Fibroblast of villous mesenchyme (primary cell): ENCODE data around the gene PSMB10. TPM values are rescaled to one million over a fixed set of nuclear protein-coding genes. Genes with fewer than 3 reads are reported as not detected.
"Not testable (repeated sequence)": the region's sequence is repeated elsewhere in the genome, so short reads cannot be mapped to it uniquely, and the experiment has no call there.

Source experiments
- DNase-seq: peaks from one replicate; pipeline ENCODE4 v3.0.0-alpha.2; 2010; ENCODE audit warnings: low read depth
- H3K4me3 ChIP-seq: 2 replicates; pipeline ENCODE4 v1.5.1; 2011; ENCODE audit warnings: low read depth, mild to moderate bottlenecking, low read length
- CTCF ChIP-seq: IDR thresholded peaks from 2 replicates; pipeline ENCODE4 v1.5.1; 2012; ENCODE audit warnings: low read depth, mild to moderate bottlenecking, low read length; ENCODE audit not compliant: insufficient read depth
- total RNA-seq: library from RNA; depleted of rRNA; stranded (reverse); fragments of >200 nt; gene quantifications from 2 replicates; pipeline ENCODE4 v1.2.3, GENCODE V29; 2012

Gene PSMB10
- total RNA-seq, 1 donor, result 54.0 TPM

GRCh38 chr16:67941469-67942199, 5.0 kb upstream of the PSMB10 start:
- no peak for TF ChIP-seq CTCF
- H3K4me3 ChIP-seq, result no peak overlapping the region
- no peak for DNase-seq

- no peak overlapping the region for H3K4me3 ChIP-seq
- no peak for TF ChIP-seq CTCF
- no peak for DNase-seq
These were observed 3.9 kb upstream of the PSMB10 start for GRCh38 chr16:67940446-67941089.

GRCh38 chr16:67939507-67940445, 3.1 kb upstream of the PSMB10 start:
- no peak overlapping the region for H3K4me3 ChIP-seq
- no peak for DNase-seq
- no peak for TF ChIP-seq CTCF

- not testable (repeated sequence) for DNase-seq, H3K4me3 ChIP-seq
These were observed 1.1 kb upstream of the PSMB10 start for GRCh38 chr16:67937713-67938112.

GRCh38 chr16:67936880-67937605, 393 bp upstream of the PSMB10 start:
- TF ChIP-seq CTCF, result no peak
- H3K4me3 ChIP-seq, result peak overlapping the region; percentile 98
- DNase-seq, result no peak

- peak overlapping the region; percentile 98 for H3K4me3 ChIP-seq
- DNase-seq, result peak; percentile 90
- TF ChIP-seq CTCF, result no peak
These were observed 1.1 kb downstream of the PSMB10 start for GRCh38 chr16:67935402-67936123.
